BE2C (cell line): ENCODE data around the gene DYSF.
A peak's percentile ranks its signal among the peaks of the same experiment; 100 is the strongest.

Source experiments
- DNase-seq: peaks from one replicate; pipeline ENCODE4 v3.0.0-alpha.2; 2020
- H3K27me3 ChIP-seq: fragments of 250-450 bp; sonication (Bioruptor Pico); 2 replicates; pipeline ENCODE4 v1.5.1; 2020; ENCODE audit warnings: mild to moderate bottlenecking
- H3K36me3 ChIP-seq: fragments of 250-450 bp; sonication (Bioruptor Pico); 2 replicates; pipeline ENCODE4 v1.5.1; 2020; ENCODE audit warnings: mild to moderate bottlenecking
- H3K4me1 ChIP-seq: fragments of 250-450 bp; sonication (Bioruptor Pico); 2 replicates; pipeline ENCODE4 v1.5.1; 2020
- H3K4me3 ChIP-seq: 2 replicates; pipeline ENCODE4 v1.5.1; 2011; ENCODE audit warnings: low read depth, low read length
- H3K9me3 ChIP-seq: fragments of 250-450 bp; sonication (Bioruptor Pico); 2 replicates; pipeline ENCODE4 v1.5.1; 2020
- CTCF ChIP-seq: IDR thresholded peaks from 2 replicates; pipeline ENCODE4 v1.5.1; 2012; ENCODE audit warnings: mild to moderate bottlenecking, low read depth, low read length

The DYSF gene

GRCh38 chr2:71536226-71536671, 82.9 kb downstream of the DYSF start:
- no peak for DNase-seq
- Histone ChIP-seq H3K4me3 (no peak overlapping the region), H3K36me3 (no peaks in the 10 kb centered on the region), H3K27me3 (no peaks in the 10 kb centered on the region), H3K4me1 (no peaks in the 10 kb centered on the region), H3K9me3 (no peaks in the 10 kb centered on the region)
- TF ChIP-seq CTCF: no peak

- no peaks in the 10 kb centered on the region for H3K27me3 ChIP-seq
- no peaks in the 10 kb centered on the region for H3K9me3 ChIP-seq
- DNase-seq: no peak
- no peak for TF ChIP-seq CTCF
- H3K4me1 ChIP-seq: no peaks in the 10 kb centered on the region
- no peaks in the 10 kb centered on the region for H3K36me3 ChIP-seq
- no peak overlapping the region for H3K4me3 ChIP-seq
Measured at GRCh38 chr2:71538241-71538640, 84.9 kb downstream of the DYSF start.

- H3K9me3 ChIP-seq: no peaks in the 10 kb centered on the region
- H3K4me3 ChIP-seq: no peak overlapping the region
- no peak for TF ChIP-seq CTCF
- no peaks in the 10 kb centered on the region for H3K4me1 ChIP-seq
- DNase-seq: no peak
- H3K36me3 ChIP-seq: no peaks in the 10 kb centered on the region
- no peaks in the 10 kb centered on the region for H3K27me3 ChIP-seq
Measured at GRCh38 chr2:71538656-71539265, 85.4 kb downstream of the DYSF start.

- no peaks in the 10 kb centered on the region for H3K9me3 ChIP-seq
- no peaks in the 10 kb centered on the region for H3K4me1 ChIP-seq
- no peak for DNase-seq
- no peak overlapping the region for H3K4me3 ChIP-seq
- peaks cover 1% of the 10 kb centered on the region; the same call in 1 of the 2 replicates for H3K27me3 ChIP-seq
- no peaks in the 10 kb centered on the region for H3K36me3 ChIP-seq
- no peak for TF ChIP-seq CTCF
Measured at GRCh38 chr2:71540818-71541217, 87.5 kb downstream of the DYSF start.

GRCh38 chr2:71544919-71545571, 91.7 kb downstream of the DYSF start:
- DNase-seq: no peak
- Histone ChIP-seq H3K4me1 (no peaks in the 10 kb centered on the region), H3K36me3 (no peaks in the 10 kb centered on the region), H3K4me3 (no peak overlapping the region), H3K27me3 (peaks cover 4% of the 10 kb centered on the region; the same call in 1 of the 2 replicates), H3K9me3 (no peaks in the 10 kb centered on the region)
- TF ChIP-seq CTCF: no peak

- peaks cover 4% of the 10 kb centered on the region; the same call in 1 of the 2 replicates for H3K27me3 ChIP-seq
- H3K4me1 ChIP-seq: no peaks in the 10 kb centered on the region
- no peaks in the 10 kb centered on the region for H3K9me3 ChIP-seq
- no peak overlapping the region for H3K4me3 ChIP-seq
- TF ChIP-seq CTCF: peak; percentile 66
- DNase-seq: peak; percentile 48
- no peaks in the 10 kb centered on the region for H3K36me3 ChIP-seq
Measured at GRCh38 chr2:71545572-71546274, 92.4 kb downstream of the DYSF start.
